Adrenal gland (tissue), 12 donors: ENCODE data around the gene VAMP5. TPM values are rescaled to one million over a fixed set of nuclear protein-coding genes. Genes with fewer than 3 reads are reported as not detected.

Experiments used
- DNase-seq, 7 donors: peaks; one replicate each; pipeline ENCODE4 v3.0.0-alpha.2; 2019 to 2020
- H3K27ac ChIP-seq, 5 donors: fragments of 200-600 bp; sonication (generic) in 4 of 5; 1 replicate in 3 of 5; 2 replicates in 2 of 5; pipeline versions ENCODE4 v1.5.1 to v1.8.0; 2016 to 2020; ENCODE audit warnings: mild to moderate bottlenecking in 1 of 5
- H3K27me3 ChIP-seq: fragments of 200-600 bp; 2 replicates; pipeline ENCODE4 v1.8.0; 2021
- H3K36me3 ChIP-seq, 2 donors: fragments of 200-600 bp; replicated peaks in 1 of 2; 1 replicate in 1 of 2; 2 replicates in 1 of 2; pipeline versions ENCODE4 v1.5.1 to v1.8.0; 2018 to 2022
- H3K4me1 ChIP-seq, 2 donors: fragments of 200-600 bp; replicated peaks in 1 of 2; 1 replicate in 1 of 2; 2 replicates in 1 of 2; pipeline versions ENCODE4 v1.5.1 to v1.8.0; 2018 to 2021
- H3K4me3 ChIP-seq, 4 donors: fragments of 200-600 bp; sonication (generic) in 3 of 4; one replicate each; pipeline ENCODE4 v1.5.1; 2016 to 2018
- H3K9me3 ChIP-seq, 3 donors: fragments of 200-600 bp; sonication (generic) in 1 of 3; replicated peaks in 1 of 3; 1 replicate in 2 of 3; 2 replicates in 1 of 3; pipeline versions ENCODE4 v1.5.1 to v1.8.0; 2016 to 2021
- POLR2A ChIP-seq, 2 donors: fragments of 450-650 bp; IDR thresholded peaks; one replicate each; pipeline ENCODE4 v1.6.1; 2017; ENCODE audit warnings: antibody characterized with exemption in 2 of 2, mild to moderate bottlenecking in 2 of 2, moderate library complexity in 1 of 2
- WGBS, 4 donors: extraction: QIAGEN DNeasy Blood & Tissue Kit in 2 of 4; methylation state at CpG; one replicate each; pipeline versions ENCODE4 v1.1.5 to v1.1.7; 2013 to 2017; 5-methylcytosine and 5-hydroxymethylcytosine counted together
- intact Hi-C, 2 donors: fragments of 100-400 bp; cut with DNase I; formaldehyde crosslinking; loops; one replicate each; pipeline versions ENCODE4 v1.14.1 to v1.15.0; 2022 to 2023
- polyA plus RNA-seq, 3 donors: library from polyadenylated mRNA; stranded (reverse); fragments of 200-250 nt in 2 of 3; fragments of 350-450 nt in 1 of 3; fragmentation: Illumina TruSeq in 1 of 3; extraction: RNeasy Lipid Tissue Mini Kit (QIAGEN cat#74804) in 1 of 3; gene quantifications; one replicate each; pipeline ENCODE4 v1.2.3, GENCODE V29; 2013 to 2014
- total RNA-seq, 9 donors: library from RNA; depleted of rRNA in 4 of 9; stranded (reverse); fragments of >200 nt in 4 of 9; fragments of 120-200 nt in 1 of 9; fragmentation: NEBNext Ultra II Directional in 1 of 9; extraction: Animal tissue kit (Norgen Biotek cat#: 25700) in 1 of 9; gene quantifications; one replicate each; pipeline versions ENCODE4 v1.1.0 to v1.2.4, GENCODE V29; 2013 to 2023
- TF ChIP-seq, protein P1 (sequence below), 6 experiments: fragments of 450-650 bp in 4 of 6; fragments of 200-600 bp in 2 of 6; sonication (generic) in 1 of 6; IDR thresholded peaks; 1 replicate in 5 of 6; 2 replicates in 1 of 6; pipeline versions ENCODE4 v1.5.1 to v1.8.0; 2016 to 2021; ENCODE audit warnings: antibody characterized with exemption in 6 of 6, mild to moderate bottlenecking in 2 of 6, moderate library complexity in 1 of 6
- donor health status: healthy with polysubstance abuse.
- donor health status: Bipolar disorder and iron deficiency.
- donor health status: DM: yes; HTN: yes; CAD: no.
- donor health status: DM: no; HTN: no; CAD: no.
- donor health status: DM: no; HTN: no; CAD: no.
- donor health status: DM: yes; HTN: yes; CAD: no.

Gene VAMP5
- total and polyA plus RNA-seq, 12 donors: 30.2 to 130 (median 78.3) TPM

GRCh38 chr2:85561280-85562212 lies 22.7 kb upstream of the VAMP5 start, which contains the start of gene GGCX:
Gene GGCX (minus strand): TSS chr2:85561493. CDS start chr2:85561428, 65 bp downstream.
- WGBS, 4 donors: 3 to 8% (median 5%) methylated on average over 24 to 64 of the region's 64 CpGs
- Histone ChIP-seq H3K9me3 (no peaks in the 10 kb centered on the region), H3K27me3 (no peaks in the 10 kb centered on the region), H3K36me3 (peaks cover 0 to 14% of the 10 kb centered on the region in 2 donors), H3K27ac (peak within 1 kb of the TSS; percentile 59 to 95 (median 86)), H3K4me3 (peak within 1 kb of the TSS; percentile 43 to 94 (median 74)), H3K4me1 (peaks cover 8 to 27% of the 10 kb centered on the region in 2 donors)
- TF ChIP-seq, protein P1, sequence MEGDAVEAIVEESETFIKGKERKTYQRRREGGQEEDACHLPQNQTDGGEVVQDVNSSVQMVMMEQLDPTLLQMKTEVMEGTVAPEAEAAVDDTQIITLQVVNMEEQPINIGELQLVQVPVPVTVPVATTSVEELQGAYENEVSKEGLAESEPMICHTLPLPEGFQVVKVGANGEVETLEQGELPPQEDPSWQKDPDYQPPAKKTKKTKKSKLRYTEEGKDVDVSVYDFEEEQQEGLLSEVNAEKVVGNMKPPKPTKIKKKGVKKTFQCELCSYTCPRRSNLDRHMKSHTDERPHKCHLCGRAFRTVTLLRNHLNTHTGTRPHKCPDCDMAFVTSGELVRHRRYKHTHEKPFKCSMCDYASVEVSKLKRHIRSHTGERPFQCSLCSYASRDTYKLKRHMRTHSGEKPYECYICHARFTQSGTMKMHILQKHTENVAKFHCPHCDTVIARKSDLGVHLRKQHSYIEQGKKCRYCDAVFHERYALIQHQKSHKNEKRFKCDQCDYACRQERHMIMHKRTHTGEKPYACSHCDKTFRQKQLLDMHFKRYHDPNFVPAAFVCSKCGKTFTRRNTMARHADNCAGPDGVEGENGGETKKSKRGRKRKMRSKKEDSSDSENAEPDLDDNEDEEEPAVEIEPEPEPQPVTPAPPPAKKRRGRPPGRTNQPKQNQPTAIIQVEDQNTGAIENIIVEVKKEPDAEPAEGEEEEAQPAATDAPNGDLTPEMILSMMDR (IDR thresholded peaks at IDR 0.05): peak in 4 of 6 experiments; percentile 24 to 59 (median 31)
- peak; percentile 54 to 82 for TF ChIP-seq POLR2A (IDR thresholded peaks at IDR 0.05)
- DNase-seq: peak; percentile 94 to 97 (median 96)
- intact Hi-C loops: no loop called here

- Histone ChIP-seq H3K9me3 (no peaks in the 10 kb centered on the region), H3K27me3 (no peaks in the 10 kb centered on the region), H3K36me3 (no peaks in the 10 kb centered on the region), H3K4me1 (peaks cover 8 to 20% of the 10 kb centered on the region in 2 donors), H3K4me3 (no peak overlapping the region), H3K27ac (peak overlapping the region in 1 of 5 donors; percentile 13)
- intact Hi-C loops: no loop called here
- DNase-seq: no peak
- TF ChIP-seq, protein P1 (IDR thresholded peaks at IDR 0.05): no peak
- no peak for TF ChIP-seq POLR2A (IDR thresholded peaks at IDR 0.05)
- 77 to 94% (median 83%) methylated on average over 5 of the region's 5 CpGs for WGBS, 4 donors
These were observed 20.1 kb upstream of the VAMP5 start for GRCh38 chr2:85564144-85564563.

- no peaks in the 10 kb centered on the region for H3K9me3 ChIP-seq
- no peaks in the 10 kb centered on the region for H3K27me3 ChIP-seq
- intact Hi-C loops: no loop called here
- no peaks in the 10 kb centered on the region for H3K36me3 ChIP-seq
- TF ChIP-seq, protein P1 (IDR thresholded peaks at IDR 0.05): no peak
- TF ChIP-seq POLR2A (IDR thresholded peaks at IDR 0.05): no peak
- DNase-seq: no peak
- peaks cover 0 to 6% of the 10 kb centered on the region in 2 donors for H3K4me1 ChIP-seq
- H3K27ac ChIP-seq: no peak overlapping the region
- no peak overlapping the region for H3K4me3 ChIP-seq
- 69 to 86% (median 77%) methylated on average over 4 of the region's 4 CpGs for WGBS, 4 donors
These were observed 18.0 kb upstream of the VAMP5 start for GRCh38 chr2:85566265-85566664.

GRCh38 chr2:85575739-85576138 lies 8.5 kb upstream of the VAMP5 start:
- DNase-seq: no peak
- intact Hi-C loops: no loop called here
- H3K27me3 ChIP-seq: no peaks in the 10 kb centered on the region
- peaks cover 9 to 14% of the 10 kb centered on the region in 2 donors for H3K4me1 ChIP-seq
- no peaks in the 10 kb centered on the region for H3K9me3 ChIP-seq
- WGBS, 4 donors: 63 to 72% (median 65%) methylated on average over 8 of the region's 8 CpGs
- no peak overlapping the region for H3K27ac ChIP-seq
- H3K36me3 ChIP-seq: no peaks in the 10 kb centered on the region
- no peak overlapping the region for H3K4me3 ChIP-seq
- TF ChIP-seq, protein P1 (IDR thresholded peaks at IDR 0.05): no peak
- TF ChIP-seq POLR2A (IDR thresholded peaks at IDR 0.05): no peak
